ENCODE data around the gene PLEKHN1. TPM values are rescaled to one million over a fixed set of nuclear protein-coding genes. Genes with fewer than 3 reads are reported as not detected.
"Not testable (repeated sequence)": the region's sequence is repeated elsewhere in the genome, so short reads cannot be mapped to it uniquely, and the experiment has no call there.

The PLEKHN1 gene
- total RNA-seq, 1 experiment from 2014 or later = 0.60 TPM

- no peak for DNase-seq (ENCODE audit: low read depth)
Observed at GRCh38 chr1:1006305-1007159, 40.2 kb downstream of the PLEKHN1 start.

DNA sequence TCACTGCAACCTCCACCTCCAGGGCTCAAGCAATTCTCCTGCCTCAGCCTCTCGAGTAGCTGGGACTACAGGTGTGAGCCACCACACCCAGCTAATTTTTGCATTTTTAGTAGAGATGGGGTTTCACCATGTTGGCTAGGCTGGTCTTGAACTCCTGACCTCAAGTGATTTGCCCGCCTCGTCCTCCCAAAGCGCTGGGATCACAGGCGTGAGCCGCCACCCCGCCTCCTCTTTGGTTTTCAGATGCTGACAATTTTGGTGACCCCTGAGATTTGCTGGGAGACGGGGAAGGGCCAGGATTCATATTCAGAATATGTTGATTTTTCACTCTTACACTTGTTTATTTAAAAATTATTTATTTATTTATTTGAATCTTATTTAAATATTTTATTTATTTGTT is 43.8 kb downstream of the PLEKHN1 start:
- DNase-seq (ENCODE audit: low read depth) = not testable (repeated sequence)

- no peak for DNase-seq (ENCODE audit: low read depth)
Observed at GRCh38 chr1:1011396-1011949, 45.2 kb downstream of the PLEKHN1 start.

GRCh38 chr1:1012736-1013104 is 46.4 kb downstream of the PLEKHN1 start:
- DNase-seq (ENCODE audit: low read depth) = not testable (repeated sequence)

DNA sequence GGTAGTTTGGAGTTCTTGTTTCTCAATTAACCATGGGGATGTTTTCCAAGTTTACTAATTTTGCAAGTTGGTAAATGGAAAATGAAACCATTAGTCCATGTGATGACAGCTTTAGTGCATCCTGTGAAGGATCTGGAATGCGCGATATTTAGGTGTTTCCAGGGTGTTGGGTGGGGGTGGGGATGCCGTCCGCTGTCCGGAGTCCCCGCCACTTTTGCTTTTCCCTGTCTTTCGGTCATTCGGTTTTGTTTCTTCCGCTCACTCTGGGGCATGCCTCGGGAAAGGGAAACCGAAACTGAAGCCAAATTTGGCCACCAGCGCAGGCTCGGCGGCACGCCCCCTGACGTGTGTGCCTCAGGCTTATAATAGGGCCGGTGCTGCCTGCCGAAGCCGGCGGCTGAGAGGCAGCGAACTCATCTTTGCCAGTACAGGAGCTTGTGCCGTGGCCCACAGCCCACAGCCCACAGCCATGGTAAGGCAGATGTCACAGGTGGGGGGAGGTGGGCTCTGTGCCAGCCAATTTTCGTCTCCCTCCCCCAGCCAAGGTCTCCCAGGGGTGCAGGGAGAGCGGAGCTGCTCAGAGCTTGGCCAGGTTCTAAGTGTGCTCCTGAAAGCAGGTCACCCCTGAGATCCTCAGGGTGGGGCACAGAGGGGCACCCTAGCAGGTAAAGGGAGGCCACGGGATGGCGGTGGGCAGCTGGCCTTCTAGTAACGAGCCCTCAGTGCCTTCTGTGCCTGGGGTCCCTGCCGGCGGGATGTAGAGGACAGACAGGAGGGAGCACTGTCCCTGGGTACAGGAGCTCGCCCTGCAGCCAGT is 47.0 kb downstream of the PLEKHN1 start, which contains the start of gene ISG15:
Gene ISG15 (plus strand): TSS at position 393 of the 817 bp plus-strand sequence. CDS start 77 bp downstream, at position 470.
- DNase-seq (ENCODE audit: low read depth) = peak; percentile 89

DNA sequence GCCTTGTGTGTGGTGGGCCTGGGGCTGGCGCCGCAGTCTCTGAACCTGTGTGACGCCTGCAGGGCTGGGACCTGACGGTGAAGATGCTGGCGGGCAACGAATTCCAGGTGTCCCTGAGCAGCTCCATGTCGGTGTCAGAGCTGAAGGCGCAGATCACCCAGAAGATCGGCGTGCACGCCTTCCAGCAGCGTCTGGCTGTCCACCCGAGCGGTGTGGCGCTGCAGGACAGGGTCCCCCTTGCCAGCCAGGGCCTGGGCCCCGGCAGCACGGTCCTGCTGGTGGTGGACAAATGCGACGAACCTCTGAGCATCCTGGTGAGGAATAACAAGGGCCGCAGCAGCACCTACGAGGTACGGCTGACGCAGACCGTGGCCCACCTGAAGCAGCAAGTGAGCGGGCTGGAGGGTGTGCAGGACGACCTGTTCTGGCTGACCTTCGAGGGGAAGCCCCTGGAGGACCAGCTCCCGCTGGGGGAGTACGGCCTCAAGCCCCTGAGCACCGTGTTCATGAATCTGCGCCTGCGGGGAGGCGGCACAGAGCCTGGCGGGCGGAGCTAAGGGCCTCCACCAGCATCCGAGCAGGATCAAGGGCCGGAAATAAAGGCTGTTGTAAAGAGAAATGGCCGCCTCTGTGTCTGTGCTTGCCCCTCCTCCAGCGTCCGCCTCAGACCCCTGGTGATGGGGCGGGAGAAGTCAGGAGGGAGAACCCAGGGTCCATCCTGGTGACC is 47.8 kb downstream of the PLEKHN1 start:
- no peak for DNase-seq (ENCODE audit: low read depth)

GRCh38 chr1:1014799-1015681 is 48.8 kb downstream of the PLEKHN1 start:
- no peak for DNase-seq (ENCODE audit: low read depth)

- DNase-seq (ENCODE audit: low read depth) = not testable (repeated sequence)
Observed at GRCh38 chr1:1017397-1018320, 51.4 kb downstream of the PLEKHN1 start.

- not testable (repeated sequence) for DNase-seq (ENCODE audit: low read depth)
Observed at GRCh38 chr1:1018321-1018685, 52.0 kb downstream of the PLEKHN1 start.

DNA sequence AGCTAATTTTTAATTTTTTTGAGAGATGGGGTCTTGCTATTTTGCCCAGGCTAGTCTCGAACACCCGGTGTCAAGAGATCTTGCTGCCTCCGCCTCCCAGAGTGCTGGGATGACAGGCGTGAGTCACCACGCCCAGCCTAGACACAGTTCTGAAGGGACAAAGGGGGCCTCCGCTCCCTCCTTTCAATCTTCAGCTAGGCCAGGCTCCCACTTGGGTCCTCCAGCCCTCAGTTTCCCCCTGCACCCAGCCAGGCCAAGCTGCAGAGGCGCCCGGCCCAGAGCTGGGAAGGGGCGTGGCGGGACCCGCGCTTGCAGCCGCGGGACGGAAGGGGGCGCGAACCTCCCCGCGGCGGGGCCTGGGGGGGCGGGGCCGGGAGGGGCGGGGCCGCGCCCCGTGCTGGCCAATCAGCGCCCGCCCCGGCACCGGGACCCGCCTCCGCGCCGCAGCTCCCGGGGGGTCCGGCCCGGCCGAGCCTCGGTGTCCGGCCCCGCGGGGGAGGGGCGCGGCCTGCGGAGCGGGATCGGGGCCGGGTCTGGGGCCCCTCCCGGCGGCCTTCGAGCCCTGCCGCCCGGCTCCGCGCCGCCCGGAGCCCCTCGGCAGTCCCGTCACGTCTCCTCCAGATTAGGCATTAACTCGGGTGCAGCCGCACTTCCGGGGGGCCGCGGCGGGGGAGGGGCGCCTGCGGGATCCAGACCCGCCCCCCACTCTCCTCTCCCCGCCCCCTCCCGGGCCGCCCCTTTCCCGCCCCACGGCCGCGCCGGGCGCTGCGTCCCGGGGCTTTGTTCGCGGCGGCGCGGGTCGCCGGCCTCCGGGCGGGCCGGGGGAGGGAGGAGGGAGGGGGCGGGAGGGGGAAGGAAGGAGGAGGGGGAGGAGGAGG is 53.1 kb downstream of the PLEKHN1 start:
- peak; percentile 81 for DNase-seq (ENCODE audit: low read depth)

GRCh38 chr1:1020000-1020404 is 53.7 kb downstream of the PLEKHN1 start, which contains the start of gene AGRN:
Gene AGRN, plus strand, starts transcription at chr1:1020120. Its CDS starts 53 bp downstream, at chr1:1020173.
- DNase-seq (ENCODE audit: low read depth) = peak; percentile 32

DNA sequence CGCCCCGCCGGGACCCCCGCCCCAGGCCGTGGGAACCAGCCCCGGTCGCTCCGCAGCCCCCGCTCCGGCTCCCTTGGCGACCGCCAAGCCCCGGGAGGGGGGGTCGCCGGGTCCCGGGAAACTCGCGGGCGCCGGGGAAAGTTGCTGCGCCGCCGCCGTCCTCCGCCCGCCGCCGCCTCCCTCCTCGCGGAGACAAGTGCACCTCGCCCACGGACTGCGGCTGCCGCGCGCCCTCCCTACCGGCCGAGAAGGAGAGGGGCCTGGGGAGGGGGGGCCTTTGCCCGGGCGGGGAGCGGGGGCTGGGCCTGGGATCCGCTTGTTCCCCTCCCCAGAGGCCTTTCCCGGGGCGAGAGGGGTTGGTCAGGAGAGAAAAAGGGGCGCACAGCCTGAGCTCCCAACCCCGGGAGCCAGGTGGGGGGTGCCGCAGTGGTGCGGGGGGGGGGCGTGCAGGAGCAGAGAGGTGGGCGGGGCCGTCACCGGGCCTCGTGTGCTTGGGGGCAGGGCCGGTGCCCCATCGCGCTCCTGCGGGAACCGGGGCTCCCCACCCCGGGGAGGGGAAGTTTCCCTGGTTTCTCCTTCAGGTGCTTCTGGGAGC is 54.2 kb downstream of the PLEKHN1 start:
- DNase-seq (ENCODE audit: low read depth) = no peak

GRCh38 chr1:1021010-1021919 is 55.0 kb downstream of the PLEKHN1 start:
- peak; percentile 91 for DNase-seq (ENCODE audit: low read depth)

DNA sequence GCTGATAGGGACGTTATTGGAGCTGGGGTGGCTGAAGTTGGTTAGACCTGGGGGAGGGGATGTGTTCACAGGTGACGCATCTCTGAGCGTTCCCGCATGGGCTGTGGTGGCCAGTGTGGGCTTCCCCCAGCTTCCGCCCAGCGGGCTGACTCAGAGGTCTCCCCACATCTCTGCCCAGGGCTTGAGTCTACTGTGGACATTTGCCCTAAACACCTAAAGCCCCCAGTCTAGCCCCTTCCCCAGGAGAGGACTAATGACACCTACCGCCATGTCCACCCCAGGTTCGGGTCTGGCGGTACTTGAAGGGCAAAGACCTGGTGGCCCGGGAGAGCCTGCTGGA is 55.6 kb downstream of the PLEKHN1 start:
- peak; percentile 79 for DNase-seq (ENCODE audit: low read depth)

DNA sequence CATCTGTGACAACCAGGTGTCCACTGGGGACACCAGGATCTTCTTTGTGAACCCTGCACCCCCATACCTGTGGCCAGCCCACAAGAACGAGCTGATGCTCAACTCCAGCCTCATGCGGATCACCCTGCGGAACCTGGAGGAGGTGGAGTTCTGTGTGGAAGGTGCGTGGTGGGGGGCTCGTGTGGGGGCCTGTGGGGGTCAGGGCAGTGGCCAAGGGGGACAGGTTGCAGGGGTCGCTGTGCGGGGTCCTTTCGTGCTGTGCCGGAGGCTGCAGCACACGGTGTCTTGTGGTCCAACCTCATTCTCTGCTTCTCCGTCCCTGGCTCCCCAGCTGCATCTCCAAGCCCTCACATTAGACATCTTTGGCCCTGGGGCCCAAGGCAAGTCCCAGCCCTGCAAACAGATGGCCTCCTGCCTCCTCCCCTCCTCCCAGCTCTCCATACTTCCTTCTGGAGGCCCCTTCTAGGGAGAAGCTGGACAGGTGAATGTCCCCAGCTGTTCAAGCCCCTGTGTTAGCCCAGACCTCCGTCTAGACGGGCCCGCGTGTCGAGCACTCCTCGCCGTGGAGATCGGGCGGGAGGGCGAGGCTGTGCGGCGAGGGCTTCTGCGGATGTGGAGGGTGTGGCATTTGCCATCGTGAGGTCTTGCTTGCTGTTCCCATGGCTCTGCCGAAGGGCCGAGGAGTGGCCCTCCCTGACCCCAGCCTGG is 56.2 kb downstream of the PLEKHN1 start:
- DNase-seq (ENCODE audit: low read depth) = no peak

DNA sequence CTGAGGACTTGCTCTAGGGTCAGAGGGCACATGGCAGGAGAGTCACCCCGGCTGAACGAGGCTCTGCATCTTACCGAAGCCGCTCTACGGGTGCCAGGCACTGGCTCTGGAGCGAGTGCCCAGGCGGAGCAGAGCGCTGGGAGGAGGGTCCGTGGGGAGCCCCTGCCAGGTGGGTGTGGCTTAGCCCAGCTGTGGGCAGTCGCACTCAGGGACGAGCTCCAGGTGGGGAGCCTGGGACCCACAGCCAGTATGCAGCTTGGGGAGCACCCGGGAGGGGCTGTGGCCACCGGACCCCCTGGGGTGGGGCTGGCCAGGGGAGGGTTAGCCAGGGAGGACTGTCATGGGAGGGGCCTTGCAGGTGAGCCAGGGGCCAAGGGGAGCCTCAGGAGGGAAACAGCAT is 57.4 kb downstream of the PLEKHN1 start:
- DNase-seq (ENCODE audit: low read depth) = no peak

All from RPMI7951 (cell line).